HCT116 (cell line): ENCODE measurements around the gene LRIG3.

Experiments
- CBX3 ChIP-seq: IDR thresholded peaks from 2 replicates; pipeline ENCODE4 v1.6.1; 2012; ENCODE audit warnings: low read depth
- CTCF ChIP-seq, 3 experiments: fragments of 200-600 bp in 1 of 3; sonication (generic) in 1 of 3; IDR thresholded peaks in 2 of 3; conservative IDR thresholded peaks in 1 of 3; 2 replicates each; pipeline ENCODE4 v1.5.1; 2012 to 2017; ENCODE audit warnings: low read depth in 2 of 3, low read length in 2 of 3, antibody characterized with exemption in 1 of 3, borderline replicate concordance in 1 of 3, control low read depth in 1 of 3, mild to moderate bottlenecking in 1 of 3, mixed read lengths in 1 of 3, mixed run types in 1 of 3, moderate library complexity in 1 of 3; ENCODE audit not compliant: insufficient read depth in 1 of 3
- MAX ChIP-seq: IDR thresholded peaks from 2 replicates; pipeline ENCODE4 v1.6.1; 2012
- POLR2AphosphoS5 ChIP-seq: IDR thresholded peaks from 2 replicates; pipeline ENCODE4 v1.6.1; 2011; ENCODE audit warnings: mild to moderate bottlenecking, low read depth, low read length, moderate library complexity
- SIN3A ChIP-seq: IDR thresholded peaks from 2 replicates; pipeline ENCODE4 v1.6.1; 2012; ENCODE audit warnings: low read depth

DNA sequence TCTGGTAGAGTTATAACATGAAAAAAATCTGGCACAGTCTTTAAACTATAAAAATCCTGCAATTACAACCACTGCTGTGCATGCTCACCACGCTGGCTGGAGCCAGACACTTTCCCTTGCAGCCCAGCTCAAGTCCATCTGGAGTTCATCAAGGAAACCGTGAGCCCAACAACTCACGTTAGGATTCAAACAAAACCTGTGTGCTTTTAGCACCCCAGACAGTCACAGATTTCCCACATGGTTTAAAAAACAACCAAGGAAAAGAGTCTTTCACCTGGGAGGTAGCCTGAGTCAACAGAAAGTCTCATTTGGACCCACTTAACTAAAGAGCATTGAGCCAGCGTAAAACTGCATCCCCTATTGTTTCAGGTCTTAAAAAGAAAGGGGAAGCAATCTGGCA, 4.7 kb downstream of the LRIG3 start:
- TF ChIP-seq POLR2AphosphoS5 (no peak), CBX3 (no peak), MAX (no peak), CTCF (IDR thresholded peaks at IDR 0.05 in 2 of 3, conservative IDR thresholded peaks at IDR 0.05 in 1 of 3; ENCODE audit: borderline replicate concordance in 1 of 3, insufficient read depth in 1 of 3, low read depth in 2 of 3, low read length in 2 of 3) (no peak), SIN3A (no peak)
